BJ (cell line): ENCODE results near the gene ASB14. TPM values are rescaled to one million over a fixed set of nuclear protein-coding genes. Genes with fewer than 3 reads are reported as not detected.
"Not testable (repeated sequence)": the region's sequence is repeated elsewhere in the genome, so short reads cannot be mapped to it uniquely, and the experiment has no call there.

Experiments
- CTCF ChIA-PET: fragments of 350-600 bp; formaldehyde crosslinking; extraction: SDS; loops from one replicate; lab custom pipeline; 2021; ENCODE audit warnings: antibody characterized with exemption, inconsistent platforms; lab: Yijun Ruan, JAX
- POLR2A ChIA-PET: fragments of 300-600 bp; sonication (Branson Sonifier 250); formaldehyde crosslinking; extraction: SDS; loops from one replicate; lab custom pipeline; 2021; ENCODE audit warnings: antibody characterized with exemption; lab: Charles Lee
- DNase-seq: peaks from one replicate; pipeline ENCODE4 v3.0.0-alpha.2; 2011; ENCODE audit warnings: low read depth
- H3K27me3 ChIP-seq: 2 replicates; pipeline ENCODE4 v1.6.0; 2011; ENCODE audit warnings: low read length; ENCODE audit not compliant: control insufficient read depth, insufficient read depth
- H3K36me3 ChIP-seq: 2 replicates; pipeline ENCODE4 v1.5.1; 2011; ENCODE audit warnings: low read length; ENCODE audit not compliant: control insufficient read depth, insufficient read depth
- H3K4me3 ChIP-seq: 2 replicates; pipeline ENCODE4 v1.5.1; 2011; ENCODE audit warnings: low read depth, mild to moderate bottlenecking, control low read depth, low read length
- CTCF ChIP-seq: IDR thresholded peaks from 2 replicates; pipeline ENCODE4 v1.5.1; 2011; ENCODE audit warnings: low read depth, mild to moderate bottlenecking, control low read depth, inconsistent platforms, low read length, moderate library complexity; ENCODE audit not compliant: insufficient read depth
- polyA minus RNA-seq: library from RNA; depleted of rRNA, polyadenylated mRNA; stranded (reverse); fragments of >200 nt; gene quantifications from 2 replicates; pipeline ENCODE4 v1.2.3, GENCODE V29; 2011; rRNA and poly(A)+ RNA removed
- polyA plus RNA-seq: library from polyadenylated mRNA; depleted of rRNA; stranded (reverse); fragments of >200 nt; gene quantifications from 2 replicates; pipeline ENCODE4 v1.2.3, GENCODE V29; 2011; rRNA removed

ASB14 gene
- polyA plus RNA-seq (not detected in 2 replicates), polyA minus RNA-seq (not detected in 2 replicates)

GRCh38 chr3:57292159-57292896 lies at the start of gene ASB14:
ASB14 (minus strand) TSS chr3:57292685; CDS start chr3:57292033, 652 bp downstream.
- Histone ChIP-seq H3K27me3 (no peaks in the 10 kb centered on the region), H3K4me3 (no peak within 1 kb of the TSS), H3K36me3 (no peaks in the 10 kb centered on the region)
- DNase-seq = no peak
- CTCF ChIA-PET = interaction anchor here (0.6 kb wide), 1 partner anchor 41 kb away, joined by 3 read pairs; no protein-coding TSS in a partner anchor
- POLR2A ChIA-PET = no interaction called here
- TF ChIP-seq CTCF = no peak

- CTCF ChIA-PET, H3K4me3 ChIP-seq: not testable (repeated sequence)
Observed at GRCh38 chr3:57339071-57339642, 46.7 kb upstream of the ASB14 start.

GRCh38 chr3:57338272-57339070 lies 46.0 kb upstream of the ASB14 start:
- DNase-seq, CTCF ChIA-PET, H3K36me3 ChIP-seq, POLR2A ChIA-PET, H3K27me3 ChIP-seq, H3K4me3 ChIP-seq: not testable (repeated sequence)

More at GRCh38 chr3:57339071-57339642, 46.7 kb upstream of the ASB14 start:
- H3K36me3 ChIP-seq, POLR2A ChIA-PET, DNase-seq, H3K27me3 ChIP-seq: not testable (repeated sequence)

- ChIA-PET POLR2A (no interaction called here), CTCF (interaction anchor here (0.6 kb wide), 1 partner anchor 23 kb away, joined by 3 read pairs; no protein-coding TSS in a partner anchor)
- Histone ChIP-seq H3K27me3 (no peaks in the 10 kb centered on the region; the same call in 1 of the 2 replicates), H3K4me3 (no peak overlapping the region), H3K36me3 (no peaks in the 10 kb centered on the region)
- no peak for DNase-seq
- TF ChIP-seq CTCF = no peak
Observed at GRCh38 chr3:57335283-57335938, 42.9 kb upstream of the ASB14 start.

GRCh38 chr3:57331078-57331610 lies 38.7 kb upstream of the ASB14 start:
- H3K36me3 ChIP-seq = no peaks in the 10 kb centered on the region
- DNase-seq = no peak
- POLR2A ChIA-PET = no interaction called here
- CTCF ChIA-PET = interaction anchor here (1.4 kb wide), 1 partner anchor 160 kb away, joined by 3 read pairs; no protein-coding TSS in a partner anchor
- no peaks in the 10 kb centered on the region; the same call in 1 of the 2 replicates for H3K27me3 ChIP-seq
- no peak for TF ChIP-seq CTCF
- H3K4me3 ChIP-seq = no peak overlapping the region

GRCh38 chr3:57326498-57326897 lies 34.0 kb upstream of the ASB14 start:
- DNase-seq, H3K4me3 ChIP-seq, POLR2A ChIA-PET, H3K36me3 ChIP-seq, H3K27me3 ChIP-seq, CTCF ChIA-PET: not testable (repeated sequence)
